Stimulated activated CD4-positive, alpha-beta T cell treated with anti-CD3 and anti-CD28 coated beads, TNF-alpha, amount 100 ng/mL, for 1 hour (primary cell): Measurements from ENCODE around the gene GALR1.
"Not testable (repeated sequence)": the region's sequence is repeated elsewhere in the genome, so short reads cannot be mapped to it uniquely, and the experiment has no call there.

Source experiments
- DNase-seq, 3 donors: peaks; one replicate each; pipeline ENCODE4 v3.0.0-alpha.2; 2020; ENCODE audit warnings: low read depth in 3 of 3, low spot score in 1 of 3

Gene GALR1, protein sequence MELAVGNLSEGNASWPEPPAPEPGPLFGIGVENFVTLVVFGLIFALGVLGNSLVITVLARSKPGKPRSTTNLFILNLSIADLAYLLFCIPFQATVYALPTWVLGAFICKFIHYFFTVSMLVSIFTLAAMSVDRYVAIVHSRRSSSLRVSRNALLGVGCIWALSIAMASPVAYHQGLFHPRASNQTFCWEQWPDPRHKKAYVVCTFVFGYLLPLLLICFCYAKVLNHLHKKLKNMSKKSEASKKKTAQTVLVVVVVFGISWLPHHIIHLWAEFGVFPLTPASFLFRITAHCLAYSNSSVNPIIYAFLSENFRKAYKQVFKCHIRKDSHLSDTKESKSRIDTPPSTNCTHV

DNA sequence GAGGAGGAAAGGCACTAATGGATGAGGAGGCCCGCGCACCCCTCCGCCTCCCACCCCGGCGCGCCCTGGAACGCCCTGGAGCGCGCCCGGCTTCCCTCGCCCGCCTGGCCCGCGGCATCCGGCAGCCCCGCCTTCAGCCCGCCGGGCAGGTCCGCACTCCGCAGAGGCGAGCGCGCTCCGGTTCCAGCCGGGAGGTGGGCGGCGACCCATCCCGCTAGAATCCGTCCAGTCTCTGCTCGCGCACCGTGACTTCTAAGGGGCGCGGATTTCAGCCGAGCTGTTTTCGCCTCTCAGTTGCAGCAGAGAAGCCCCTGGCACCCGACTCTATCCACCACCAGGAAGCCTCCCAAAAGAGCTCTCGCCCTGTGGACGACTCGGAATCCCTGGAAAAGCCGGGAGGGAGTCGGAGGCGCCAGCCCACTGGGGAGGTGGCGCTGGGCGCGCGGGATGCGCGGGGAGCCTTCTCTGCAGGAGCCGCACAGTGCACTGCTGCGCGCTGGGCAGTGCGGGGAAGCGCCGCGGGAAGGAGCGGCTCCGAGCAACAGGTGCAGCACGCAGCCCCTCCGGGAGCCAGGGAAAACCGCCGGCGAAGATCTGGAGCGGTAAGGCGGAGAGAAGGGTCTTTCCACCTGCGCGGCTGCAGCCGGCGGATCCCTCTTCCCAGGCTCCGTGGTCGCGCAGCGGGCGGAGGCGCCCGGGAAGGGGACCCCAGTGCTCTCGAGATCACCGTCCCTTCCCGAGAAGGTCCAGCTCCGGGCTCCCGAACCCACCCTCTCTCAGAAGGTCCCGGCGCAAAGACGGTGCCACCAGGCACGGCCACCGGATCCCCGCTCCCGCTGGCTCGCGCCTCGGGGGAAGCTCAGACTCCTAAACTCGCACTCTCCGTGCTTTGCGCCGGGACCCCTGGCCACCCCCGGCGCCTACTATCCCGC is at the start of gene GALR1:
TSS of gene GALR1 (plus strand) at position 280 of the 932 bp plus-strand sequence. CDS start 701 bp downstream, outside the sequence.
- no peak for DNase-seq

DNA sequence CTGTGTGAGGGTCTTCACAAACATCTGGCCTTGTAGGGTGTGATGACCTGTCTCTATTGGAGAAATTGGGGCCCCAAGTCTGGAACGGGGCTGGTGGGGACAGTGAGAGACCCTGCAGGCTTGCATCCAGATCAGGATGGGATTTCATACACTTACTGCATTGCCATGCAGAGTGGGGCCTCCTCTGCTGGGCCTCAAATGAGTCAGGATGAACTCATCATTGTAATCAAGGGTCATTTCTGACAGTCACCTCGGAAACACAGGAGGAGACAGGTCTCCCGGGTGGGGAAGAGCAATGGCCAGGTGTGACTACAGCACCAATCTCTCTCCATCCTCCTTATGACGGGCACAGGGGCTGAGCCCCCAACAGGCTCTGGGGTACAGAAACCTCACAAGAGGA is 48.1 kb upstream of the GALR1 start:
- DNase-seq: no peak

DNA sequence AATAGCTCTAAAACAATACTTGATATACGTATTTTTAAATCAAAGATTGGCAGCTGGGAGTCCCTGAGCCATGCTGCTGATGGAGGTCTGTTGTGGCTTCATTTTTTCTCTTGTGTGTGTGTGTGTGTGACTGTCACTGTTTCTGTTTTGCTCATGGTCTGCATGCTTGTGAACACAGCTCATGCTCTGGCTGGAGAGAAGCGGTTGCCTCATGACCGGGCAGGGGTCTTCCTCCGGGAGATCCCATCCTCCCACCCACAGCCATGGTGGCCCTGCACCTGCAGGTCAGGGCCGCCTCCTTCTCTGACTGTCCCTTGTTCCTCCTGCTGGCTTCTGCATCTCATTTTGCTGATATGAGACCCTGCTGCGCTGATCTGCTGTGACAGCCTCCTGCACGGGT is 47.3 kb upstream of the GALR1 start:
- DNase-seq: no peak

DNA sequence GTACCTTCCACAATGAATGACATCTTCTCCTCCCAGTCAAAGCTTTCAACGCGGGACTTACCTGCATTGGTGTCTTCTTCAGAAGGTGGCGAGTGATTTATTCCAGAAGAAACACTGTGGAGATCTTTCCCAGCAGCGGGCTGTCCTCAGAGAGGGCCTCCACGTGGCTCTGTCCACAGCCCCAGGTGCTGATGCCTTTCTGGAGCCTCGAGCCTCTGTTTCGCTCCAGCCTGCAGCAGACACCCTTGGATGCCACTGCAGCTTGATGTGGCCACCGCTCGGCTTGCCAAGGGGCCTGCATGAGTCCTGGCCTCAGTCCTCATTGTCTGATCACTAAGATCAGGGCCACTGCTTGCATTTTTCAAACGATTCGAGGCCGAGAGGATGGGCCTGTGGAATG is 46.6 kb upstream of the GALR1 start:
- no peak for DNase-seq

DNA sequence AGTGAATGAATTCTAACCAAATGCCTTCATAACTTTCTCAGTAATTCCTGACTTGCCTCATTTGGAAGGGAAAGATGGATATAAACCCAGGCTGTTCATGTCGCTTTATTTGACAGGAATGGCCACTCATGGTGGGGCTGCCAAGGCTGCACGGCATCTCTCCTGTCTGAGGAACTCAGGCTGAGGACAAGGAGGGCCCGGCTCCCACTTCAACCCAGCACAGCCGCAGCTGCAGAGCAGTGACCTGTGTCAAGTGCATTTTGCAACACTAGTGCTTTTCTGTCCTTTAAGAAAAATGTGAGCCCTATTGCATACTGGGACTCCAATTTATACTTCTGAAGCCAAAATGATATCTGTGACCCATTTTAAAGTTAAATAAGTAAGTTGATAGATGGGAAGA is 45.8 kb upstream of the GALR1 start:
- no peak for DNase-seq

DNA sequence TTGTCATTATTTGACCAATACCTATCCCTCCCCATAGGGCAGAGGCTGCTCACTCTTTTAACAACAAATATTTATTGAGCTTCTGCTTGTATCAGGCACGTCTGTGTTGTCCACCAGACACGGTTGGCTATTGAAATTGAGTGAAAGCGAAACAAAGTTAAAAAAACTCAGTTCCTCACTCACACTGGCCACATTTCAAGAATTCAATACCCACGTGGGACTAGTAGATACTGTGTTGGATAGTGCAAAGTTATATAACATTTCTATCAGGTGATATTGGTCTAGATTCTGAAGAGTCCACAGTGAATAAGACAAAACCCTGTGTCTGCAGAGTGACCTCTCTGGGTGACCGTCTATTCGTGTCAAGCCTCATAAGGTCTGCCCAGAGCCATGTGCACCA is 43.9 kb upstream of the GALR1 start:
- no peak for DNase-seq

DNA sequence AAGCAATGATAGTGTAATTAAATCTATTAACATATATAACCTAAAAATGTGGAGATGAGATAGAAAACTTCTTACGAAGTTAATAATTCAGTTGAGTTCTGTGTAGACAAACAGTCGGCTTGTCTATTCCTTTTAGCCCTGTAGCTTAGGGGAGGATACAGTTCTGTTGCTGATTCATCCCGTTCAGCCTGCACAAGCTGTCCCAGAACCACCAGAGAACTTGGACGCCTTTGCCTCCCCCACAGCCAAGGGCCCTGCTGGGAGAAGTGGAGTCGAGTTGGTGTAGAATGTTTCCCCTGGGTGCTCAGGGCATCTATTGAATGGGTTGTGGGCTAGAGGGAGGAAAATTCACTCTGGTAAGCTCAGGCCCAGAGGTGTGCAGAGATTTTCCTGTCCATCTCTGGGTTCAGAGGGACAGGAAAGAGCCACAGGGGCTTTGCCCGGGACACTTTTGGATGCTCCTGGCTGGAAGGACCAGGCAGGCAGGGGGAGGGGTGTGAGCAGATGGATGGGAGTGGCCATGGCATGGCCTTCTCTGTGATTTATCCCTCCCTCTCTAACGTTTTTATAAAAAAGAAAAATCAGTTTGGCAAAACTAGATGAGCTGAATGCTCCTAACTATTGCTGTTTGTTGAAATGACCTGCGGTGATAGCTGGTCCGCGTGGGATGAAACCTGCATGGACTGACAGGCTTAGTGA is 42.8 kb upstream of the GALR1 start:
- no peak for DNase-seq

DNA sequence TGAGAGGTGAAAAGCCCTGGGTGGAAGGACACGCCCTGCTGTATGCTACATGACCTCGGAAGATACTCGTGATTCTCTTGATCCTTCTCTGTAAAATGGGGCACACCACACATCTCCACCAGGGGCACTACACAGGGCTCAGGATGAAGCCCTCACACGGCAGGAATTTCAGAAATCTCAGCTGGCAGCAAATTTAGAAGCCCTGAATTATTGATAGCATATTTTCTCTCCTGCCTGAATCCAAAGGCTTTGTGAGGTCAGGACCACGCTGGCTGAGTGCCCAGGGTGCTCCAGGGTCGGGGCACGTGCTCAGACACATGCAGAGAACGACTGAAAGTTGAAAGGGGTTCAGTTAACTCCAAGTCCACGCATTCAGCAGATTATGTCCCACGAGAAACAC is 42.1 kb upstream of the GALR1 start:
- DNase-seq: peak in 2 of 3 donors; percentile 18 to 22

DNA sequence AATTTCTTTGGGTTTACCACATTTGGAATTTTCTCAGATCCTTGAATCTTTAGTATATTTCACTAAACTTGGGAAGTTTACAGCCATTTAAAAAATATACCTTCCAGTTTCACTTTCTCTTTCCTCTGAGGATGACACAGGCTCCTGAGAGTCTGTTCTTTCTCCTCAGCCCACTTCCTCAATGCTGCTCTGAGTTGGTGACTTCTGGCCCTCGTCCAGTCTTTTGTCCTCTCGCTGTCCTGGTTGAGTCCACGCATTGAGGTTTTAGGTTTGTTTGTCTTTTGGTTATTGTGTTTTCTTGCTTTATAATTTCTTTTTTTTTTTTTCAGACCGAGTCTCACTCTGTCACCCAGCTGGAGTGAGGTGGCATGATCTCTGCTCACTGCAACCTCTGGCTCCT is 40.7 kb upstream of the GALR1 start:
- no peak for DNase-seq

DNA sequence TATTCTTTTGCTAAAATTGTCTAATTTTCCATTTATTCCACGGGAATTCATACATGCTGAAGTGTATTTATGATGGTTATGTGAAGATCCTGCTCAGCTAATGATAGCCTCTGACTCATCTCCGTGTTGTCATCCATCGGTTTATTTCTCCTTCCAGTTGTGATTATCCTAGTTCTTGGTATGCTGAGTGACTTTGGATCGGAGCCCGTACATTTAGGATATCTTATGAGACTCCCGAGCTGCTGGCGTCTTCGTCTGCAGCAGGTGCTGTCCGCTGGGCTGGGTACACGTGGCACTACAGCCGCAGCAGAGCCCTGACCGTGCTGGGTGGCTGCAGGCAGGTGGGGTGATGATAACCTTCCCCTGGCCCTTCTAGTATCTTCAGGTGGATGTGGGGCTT is 40.1 kb upstream of the GALR1 start:
- no peak for DNase-seq

DNA sequence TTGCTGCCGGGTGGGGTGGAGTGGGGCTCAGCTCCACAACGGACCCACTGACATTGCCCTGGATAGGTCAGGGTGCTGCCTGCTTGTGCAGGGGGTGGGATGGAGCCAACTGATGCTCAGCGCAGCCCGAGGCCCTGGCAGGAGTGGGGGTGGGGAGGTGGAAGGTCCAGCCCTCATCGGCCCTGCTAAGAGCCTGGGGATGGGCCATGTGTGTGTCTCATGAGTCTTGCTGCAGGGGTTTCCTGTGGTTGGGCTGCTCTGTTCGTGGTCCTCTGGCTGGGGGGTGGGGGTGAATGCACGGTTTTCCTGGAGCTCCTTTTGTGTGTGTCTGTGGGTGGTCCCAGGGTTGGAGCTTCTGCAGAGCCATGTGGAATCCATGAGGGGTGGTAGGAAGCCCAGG is 39.4 kb upstream of the GALR1 start:
- no peak for DNase-seq

DNA sequence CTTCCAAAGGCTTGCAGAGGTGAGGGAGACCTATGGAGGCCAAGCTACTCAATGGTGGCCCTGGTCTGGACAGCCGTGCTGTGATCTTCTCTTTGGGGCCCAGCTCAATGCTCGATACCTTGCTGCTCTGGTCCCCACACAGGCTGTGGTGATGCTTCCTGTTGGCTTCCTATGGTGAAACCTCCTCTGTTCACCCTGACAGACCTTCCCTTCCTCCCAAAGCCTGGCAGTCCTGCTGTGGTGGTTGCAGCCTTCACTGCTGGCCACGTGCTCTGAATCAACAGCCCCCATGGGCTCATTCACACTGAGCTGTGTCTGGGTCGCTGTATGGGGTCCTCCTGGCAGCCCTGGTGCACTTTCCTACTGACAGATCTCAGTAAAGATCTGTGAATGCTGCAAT is 31.0 kb upstream of the GALR1 start:
- no peak for DNase-seq

DNA sequence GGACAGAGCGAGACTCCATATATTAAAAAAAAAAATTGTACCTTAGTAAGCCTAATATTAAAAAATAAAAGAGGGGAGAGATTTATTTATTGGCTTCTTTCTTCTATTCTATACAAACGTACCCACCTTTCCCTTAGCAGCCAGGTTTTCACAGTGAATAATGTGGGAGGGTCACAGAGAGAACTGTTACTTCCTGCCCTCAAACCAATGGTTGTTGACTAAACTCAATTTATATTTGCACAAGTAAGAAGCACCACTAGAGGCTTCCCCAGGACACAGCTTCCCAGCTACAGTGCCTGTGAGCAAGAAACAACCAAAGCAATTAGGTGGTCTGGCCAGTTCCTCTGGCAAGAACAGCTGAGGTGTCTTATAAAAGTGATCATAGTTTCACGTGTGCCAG is 28.9 kb upstream of the GALR1 start:
- no peak for DNase-seq

DNA sequence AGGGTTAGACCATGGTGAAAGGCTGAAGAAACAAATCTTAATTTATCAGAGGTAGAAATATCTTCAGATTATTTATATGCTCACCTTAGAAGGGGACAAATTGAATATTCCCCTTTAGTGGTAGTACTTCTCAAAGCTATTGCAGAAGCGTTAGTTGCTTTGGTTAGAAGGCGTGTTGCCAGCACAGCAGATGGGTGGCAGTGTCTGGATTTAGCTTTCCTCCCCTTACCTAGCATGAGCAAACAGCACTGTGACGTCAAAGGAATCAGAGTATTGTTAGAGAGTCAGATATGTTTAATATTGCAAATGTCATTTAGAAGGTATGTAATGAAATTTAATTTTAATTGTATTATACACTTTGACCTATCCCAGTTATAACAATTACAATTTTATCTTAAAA is 27.2 kb upstream of the GALR1 start:
- DNase-seq: no peak

DNA sequence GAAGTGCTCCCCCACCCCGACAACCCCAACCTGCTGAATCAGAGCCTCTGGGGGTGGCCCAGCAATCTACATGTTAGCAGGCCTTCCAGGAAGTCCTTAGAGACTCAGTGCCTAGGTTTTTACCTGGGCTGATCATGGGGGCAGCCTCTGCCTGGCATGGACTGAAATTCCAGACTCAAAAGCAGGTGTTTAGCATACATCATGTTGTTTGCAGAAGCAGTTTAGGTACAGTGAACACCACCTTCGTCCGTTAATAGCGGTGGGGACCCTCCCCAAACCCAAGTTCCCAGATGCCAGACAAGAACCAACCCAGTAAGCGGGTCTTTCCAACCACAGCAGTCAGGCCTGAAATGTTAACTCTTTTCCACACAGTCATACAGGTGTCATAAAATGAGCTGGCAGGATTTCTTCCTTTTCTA is 26.4 kb upstream of the GALR1 start:
- DNase-seq: no peak

DNA sequence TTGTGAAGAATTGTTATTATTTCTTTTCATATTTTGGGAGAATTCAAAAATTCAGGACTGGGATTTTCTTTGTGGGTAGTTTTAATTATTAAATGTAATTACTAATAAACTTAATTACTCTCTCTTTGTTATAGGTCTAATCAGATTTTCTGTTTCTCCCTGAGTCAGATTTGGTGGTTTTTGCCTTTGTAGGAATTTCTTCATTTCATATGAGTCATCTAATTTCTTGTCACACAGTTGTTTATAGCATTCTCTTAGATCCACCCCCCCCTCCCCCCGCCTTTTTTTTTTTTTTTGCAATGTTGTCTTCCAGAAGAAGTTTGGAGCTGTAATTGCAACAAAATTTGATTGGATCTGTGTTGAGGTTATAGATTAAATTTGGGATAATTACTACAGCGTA is 26.0 kb upstream of the GALR1 start:
- no peak for DNase-seq

DNA sequence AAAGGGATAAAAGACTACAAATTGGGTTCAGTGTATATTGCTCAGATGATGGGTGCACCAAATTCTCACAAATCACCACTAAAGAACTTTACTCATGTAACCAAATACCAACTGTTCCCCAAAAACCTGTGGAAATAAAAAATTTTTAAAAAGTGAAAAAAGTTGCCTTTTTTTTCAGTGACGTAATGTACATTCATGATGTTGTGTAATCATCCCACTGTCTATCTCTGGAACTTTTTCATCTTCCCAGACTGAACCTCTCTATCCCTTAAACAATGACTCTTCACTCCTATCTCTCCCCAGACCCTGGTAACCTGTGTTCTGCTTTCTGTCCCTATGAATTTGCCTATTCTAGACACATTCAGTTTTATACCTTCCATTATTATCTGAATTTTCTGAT is 19.0 kb upstream of the GALR1 start:
- DNase-seq: no peak

DNA sequence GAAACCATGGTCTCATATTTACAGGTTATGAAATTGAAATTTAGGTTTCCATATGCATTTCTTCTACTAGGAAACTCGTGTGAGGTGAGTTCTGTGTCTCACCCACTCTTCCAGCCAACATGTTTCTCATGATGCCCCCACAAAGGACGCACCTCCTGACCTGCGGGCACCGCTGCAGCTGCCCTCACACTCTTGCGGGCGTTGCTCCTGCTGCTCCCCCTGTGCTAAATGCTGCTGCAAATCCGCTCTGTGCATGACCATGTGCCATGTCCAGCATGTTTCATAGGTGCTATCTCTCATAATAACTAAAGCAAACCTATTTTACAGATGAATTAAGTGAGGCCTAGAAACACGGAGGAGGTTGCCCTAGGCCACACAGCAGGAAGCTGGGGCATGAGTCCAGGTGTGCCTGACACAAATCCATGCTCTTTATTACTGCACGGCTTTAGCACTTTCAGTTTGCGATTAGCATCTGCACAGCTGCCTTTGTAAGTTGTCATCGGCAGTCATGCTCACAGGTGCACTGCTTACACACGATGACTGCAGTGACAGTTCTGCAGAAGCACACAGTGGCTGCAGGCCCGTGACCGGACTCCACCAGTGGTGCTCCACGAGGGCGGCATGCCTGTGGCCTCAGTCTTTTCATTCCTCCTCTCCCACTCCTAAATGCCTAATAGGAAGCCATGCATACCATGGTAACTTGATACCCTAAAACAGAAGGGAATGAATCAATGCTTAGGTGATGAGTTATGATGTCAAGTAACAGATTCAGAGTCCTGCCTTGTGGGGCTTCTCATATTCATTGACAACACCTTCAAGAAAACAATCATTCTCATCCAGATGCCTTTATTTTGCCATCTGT is 14.9 kb upstream of the GALR1 start:
- DNase-seq: no peak

DNA sequence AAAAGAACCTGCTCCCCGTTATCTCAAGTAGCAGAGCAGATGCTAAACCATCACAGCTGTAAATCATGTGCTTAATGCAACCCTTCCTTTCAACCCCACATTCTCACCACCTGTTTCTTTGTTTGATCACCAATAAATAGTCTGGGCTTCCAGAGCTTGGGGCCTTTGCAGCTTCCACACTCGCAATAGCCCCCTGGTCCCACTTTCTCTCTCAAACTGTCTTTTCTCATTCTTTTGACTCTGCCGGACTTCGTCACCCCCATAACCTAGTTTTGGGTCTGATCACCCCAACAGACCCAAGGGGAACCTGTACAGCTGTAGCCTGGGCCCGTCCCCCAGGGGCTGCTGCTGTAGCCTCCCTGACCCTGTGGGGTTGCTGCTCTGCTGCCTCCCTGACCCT is 10.4 kb upstream of the GALR1 start:
- DNase-seq: not testable (repeated sequence)

DNA sequence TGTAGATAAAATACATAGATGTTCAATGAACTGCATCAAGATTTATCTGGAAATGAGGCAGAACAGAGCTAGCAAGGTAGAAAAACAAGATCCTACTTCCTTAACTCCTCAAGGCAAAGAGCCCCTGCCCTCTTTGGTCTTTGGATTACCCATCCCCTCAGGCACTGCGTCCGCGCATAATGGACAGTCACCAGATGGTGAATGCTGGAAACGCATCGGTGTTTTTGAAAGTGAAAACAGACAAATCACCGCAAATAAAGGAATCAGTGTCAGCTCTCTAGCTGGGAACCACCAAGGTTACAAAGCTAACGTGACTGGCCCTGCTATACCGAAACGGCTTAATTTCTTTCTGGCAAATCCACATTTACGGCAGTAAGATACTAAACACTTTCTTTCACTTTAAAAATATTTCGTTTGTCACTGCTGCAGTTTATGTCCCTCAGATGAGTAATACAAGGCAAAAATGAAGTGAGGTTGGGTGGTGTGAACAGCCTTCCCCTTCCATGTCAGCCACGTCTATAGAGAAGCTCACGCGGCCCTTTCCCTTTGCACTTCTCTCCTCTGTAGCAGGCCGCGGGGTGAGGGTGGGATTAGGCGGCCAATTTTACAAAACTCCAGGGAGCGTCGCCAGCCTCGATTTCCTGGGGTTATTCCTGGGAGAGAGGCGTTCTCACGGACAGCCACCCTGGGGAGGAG is 627 bp upstream of the GALR1 start:
- DNase-seq: no peak
